IMR-90 (cell line): ENCODE measurements around the gene DBH. TPM values are rescaled to one million over a fixed set of nuclear protein-coding genes. Genes with fewer than 3 reads are reported as not detected.

Experiments
- ATAC-seq: fragments of 200-7000 bp; cut with Tn5 transposase; 2 replicates; pipeline ENCODE4 v1.9.1; 2020; ENCODE audit warnings: low read depth, mild to moderate bottlenecking, moderate library complexity
- BruUV-seq: library from RNA; stranded (reverse); fragments of 400-500 nt; replicated peaks from 2 replicates; lab custom pipeline; 2021; lab: Mats Ljungman, UMichigan
- CTCF ChIA-PET: fragments of 300-600 bp; formaldehyde crosslinking; extraction: SDS; loops from one replicate; lab custom pipeline; 2021; ENCODE audit warnings: antibody characterized with exemption; lab: Yijun Ruan, JAX
- POLR2A ChIA-PET: fragments of 300-600 bp; sonication (Branson Sonifier 250); formaldehyde crosslinking; loops from one replicate; lab custom pipeline; 2022; ENCODE audit warnings: antibody characterized with exemption; ENCODE audit not compliant: unreplicated experiment; lab: Charles Lee
- DNase-seq: peaks from one replicate; pipeline ENCODE4 v3.0.0; 2013
- H2AFZ ChIP-seq: replicated peaks from 2 replicates; pipeline ENCODE3; 2013; ENCODE audit warnings: low read length, mild to moderate bottlenecking; ENCODE audit not compliant: poor library complexity
- H2AK5ac ChIP-seq: 2 replicates; pipeline ENCODE4 v1.6.1; 2013; ENCODE audit warnings: low read depth, low read length, inconsistent platforms
- H2AK9ac ChIP-seq: replicated peaks from 2 replicates; pipeline ENCODE3; 2013; ENCODE audit warnings: mild to moderate bottlenecking, low read depth, low read length, moderate library complexity; ENCODE audit not compliant: poor library complexity
- H2BK120ac ChIP-seq: 2 replicates; pipeline ENCODE4 v1.6.1; 2013; ENCODE audit warnings: low read depth, low read length, inconsistent platforms
- H2BK15ac ChIP-seq: 3 replicates; pipeline ENCODE4 v1.6.1; 2013; ENCODE audit warnings: low read depth, low read length, inconsistent platforms
- H2BK20ac ChIP-seq: 2 replicates; pipeline ENCODE4 v1.6.1; 2013; ENCODE audit warnings: low read depth, mild to moderate bottlenecking, inconsistent platforms, low read length, moderate library complexity
- H2BK5ac ChIP-seq: 2 replicates; pipeline ENCODE4 v1.6.1; 2013; ENCODE audit warnings: mild to moderate bottlenecking, low read depth, low read length, inconsistent platforms; ENCODE audit not compliant: poor library complexity, severe bottlenecking
- H3K14ac ChIP-seq: replicated peaks from 2 replicates; pipeline ENCODE4 v1.6.1; 2013; ENCODE audit warnings: low read depth, low read length, inconsistent platforms
- H3K18ac ChIP-seq: 2 replicates; pipeline ENCODE4 v1.6.1; 2013; ENCODE audit warnings: low read depth, low read length, control low read depth
- H3K23ac ChIP-seq: 2 replicates; pipeline ENCODE4 v1.6.1; 2013; ENCODE audit warnings: low read depth, low read length, inconsistent platforms
- H3K27ac ChIP-seq: 2 replicates; pipeline ENCODE4 v1.5.1; 2013; ENCODE audit warnings: mild to moderate bottlenecking, control low read depth, low read length; ENCODE audit not compliant: insufficient read depth
- H3K27me3 ChIP-seq: 2 replicates; pipeline ENCODE4 v1.6.1; 2013; ENCODE audit warnings: low read length; ENCODE audit not compliant: control insufficient read depth, insufficient read depth
- H3K36me3 ChIP-seq: 2 replicates; pipeline ENCODE4 v1.6.1; 2013; ENCODE audit warnings: low read length, mixed read lengths; ENCODE audit not compliant: control insufficient read depth, insufficient read depth
- H3K4ac ChIP-seq: 2 replicates; pipeline ENCODE4 v1.6.1; 2013; ENCODE audit warnings: low read depth, low read length, inconsistent platforms
- H3K4me1 ChIP-seq: 2 replicates; pipeline ENCODE4 v1.6.1; 2013; ENCODE audit warnings: low read length, mixed read lengths; ENCODE audit not compliant: control insufficient read depth, insufficient read depth
- H3K4me2 ChIP-seq: 2 replicates; pipeline ENCODE4 v1.6.1; 2013; ENCODE audit warnings: low read depth, mild to moderate bottlenecking, control low read depth, low read length, moderate library complexity
- H3K4me3 ChIP-seq: 2 replicates; pipeline ENCODE4 v1.5.1; 2013; ENCODE audit warnings: low read depth, mild to moderate bottlenecking, control low read depth, low read length, moderate library complexity; ENCODE audit not compliant: insufficient read depth
- H3K56ac ChIP-seq: 2 replicates; pipeline ENCODE4 v1.6.1; 2013; ENCODE audit warnings: low read length, inconsistent platforms; ENCODE audit not compliant: insufficient read depth; ENCODE audit errors: extremely low read depth
- H3K79me1 ChIP-seq, 2 experiments: 2 replicates each; pipeline ENCODE4 v1.6.1; 2013; ENCODE audit warnings: low read length in 2 of 2, inconsistent platforms in 1 of 2, low read depth in 1 of 2
- H3K9ac ChIP-seq: 2 replicates; pipeline ENCODE4 v1.6.1; 2013; ENCODE audit warnings: low read depth, low read length, control low read depth
- H3K9me1 ChIP-seq: 2 replicates; pipeline ENCODE4 v1.6.1; 2013; ENCODE audit warnings: low read length, inconsistent platforms; ENCODE audit not compliant: insufficient read depth
- H3K9me3 ChIP-seq: 2 replicates; pipeline ENCODE4 v1.6.1; 2013; ENCODE audit warnings: low read length; ENCODE audit not compliant: control insufficient read depth, insufficient read depth
- H4K20me1 ChIP-seq: 2 replicates; pipeline ENCODE4 v1.6.1; 2013; ENCODE audit warnings: low read length, inconsistent platforms; ENCODE audit not compliant: insufficient read depth
- H4K5ac ChIP-seq: 2 replicates; pipeline ENCODE4 v1.6.1; 2013; ENCODE audit warnings: mild to moderate bottlenecking, low read depth, low read length, control low read depth
- H4K8ac ChIP-seq, 2 experiments: 2 replicates each; pipeline ENCODE4 v1.6.1; 2013; ENCODE audit warnings: low read depth in 2 of 2, low read length in 2 of 2, control low read depth in 1 of 2, inconsistent platforms in 1 of 2
- H4K91ac ChIP-seq: 2 replicates; pipeline ENCODE4 v1.6.1; 2013; ENCODE audit warnings: low read depth, low read length, inconsistent platforms; ENCODE audit not compliant: insufficient read depth
- CEBPB ChIP-seq: IDR thresholded peaks from 2 replicates; pipeline ENCODE4 v1.6.1; 2012; ENCODE audit warnings: low read depth, low read length, improper control_type of control experiment
- RCOR1 ChIP-seq: IDR thresholded peaks from 2 replicates; pipeline ENCODE4 v1.6.1; 2012; ENCODE audit warnings: mild to moderate bottlenecking, low read length, improper control_type of control experiment; ENCODE audit not compliant: insufficient replicate concordance
- WGBS, 2 experiments: methylation state at CpG; one replicate each; pipeline versions ENCODE4 v1.1.5 to v1.1.7; 2013; ENCODE audit warnings: missing lambda C conversion rate in 2 of 2; ENCODE audit not compliant: insufficient read length in 1 of 2; ENCODE audit errors: extremely low coverage in 2 of 2; 5-methylcytosine and 5-hydroxymethylcytosine counted together
- dilution Hi-C: fragments of 300-500 bp; cut with HindIII; formaldehyde crosslinking; loops from one replicate; pipeline ENCODE4 v1.14.3; 2018; ENCODE audit warnings: low sequenced_read_pairs; ENCODE audit not compliant: unreplicated experiment
- in situ Hi-C: fragments of 300-500 bp; cut with MboI; formaldehyde crosslinking; loops from 3 replicates; pipeline ENCODE4 v1.14.3; 2019; ENCODE audit warnings: low sequenced_read_pairs, inconsistent platforms, mixed read lengths
- intact Hi-C: fragments of 100-400 bp; cut with micrococcal nuclease; formaldehyde crosslinking; loops from 2 replicates; pipeline ENCODE4 v1.10.0; 2022
- polyA plus RNA-seq, 3 experiments: library from polyadenylated mRNA; depleted of rRNA; stranded (reverse); fragments of >200 nt; gene quantifications; 2 replicates each; pipeline ENCODE4 v1.2.3, GENCODE V29; 2012; ENCODE audit warnings: low replicate concordance in 1 of 3
- total RNA-seq: library from RNA; depleted of rRNA; stranded (reverse); fragments of >200 nt; gene quantifications from 2 replicates; pipeline ENCODE4 v1.2.3, GENCODE V29; 2012

DBH gene
- total and polyA plus RNA-seq, 2 of the 4 experiments (the other 2 are of a cell fraction) = not detected

- TF ChIP-seq CEBPB = no peak
These were observed 48.2 kb downstream of the DBH start (continued) for GRCh38 chr9:133684121-133684935.

- no peak overlapping the region for H3K27ac ChIP-seq
- H3K9ac ChIP-seq = no peak overlapping the region
- H4K8ac ChIP-seq = no peak overlapping the region
- no peak overlapping the region for H3K56ac ChIP-seq
- no peak overlapping the region for H4K5ac ChIP-seq
- H3K4me2 ChIP-seq = no peak overlapping the region
- H2BK15ac ChIP-seq = no peak overlapping the region
- no peak overlapping the region for H3K4ac ChIP-seq
- H3K14ac ChIP-seq = no peak overlapping the region
- WGBS, 2 experiments = 91% methylated on average over 6 of the region's 17 CpGs; no CpG with 5 or more reads in 1 of the 2 experiments
- no peak overlapping the region for H2AK5ac ChIP-seq
- no peak overlapping the region for H2BK20ac ChIP-seq
- CTCF ChIA-PET = no interaction called here
- H3K23ac ChIP-seq = no peak overlapping the region
- TF ChIP-seq RCOR1 = no peak
- H4K20me1 ChIP-seq = no peaks in the 10 kb centered on the region
- H3K36me3 ChIP-seq = no peaks in the 10 kb centered on the region
- H2AFZ ChIP-seq = no peak overlapping the region
- dilution Hi-C loops (no loop called here), in situ Hi-C loops (no loop called here), intact Hi-C loops (no loop called here)
- no peak overlapping the region for H4K91ac ChIP-seq
- no peak overlapping the region for H2AK9ac ChIP-seq
- no TSS peak for BruUV-seq
- no peak overlapping the region for H3K4me3 ChIP-seq
- H2BK5ac ChIP-seq = no peak overlapping the region
- H3K9me1 ChIP-seq = no peaks in the 10 kb centered on the region
- no peaks in the 10 kb centered on the region for H3K27me3 ChIP-seq
- no peak for DNase-seq
- H2BK120ac ChIP-seq = no peak overlapping the region
- H3K9me3 ChIP-seq = no peaks in the 10 kb centered on the region
- no peak overlapping the region for H3K18ac ChIP-seq
- no peaks in the 10 kb centered on the region for H3K79me1 ChIP-seq
- H3K4me1 ChIP-seq = no peaks in the 10 kb centered on the region
- POLR2A ChIA-PET = no interaction called here
- no peak for ATAC-seq
These were observed 48.8 kb downstream of the DBH start for GRCh38 chr9:133684936-133685361.
